Activated naive CD8-positive, alpha-beta T cell treated with anti-CD3 and anti-CD28 coated beads for 36 hours (primary cell): ENCODE measurements around the gene PNPLA2. TPM values are rescaled to one million over a fixed set of nuclear protein-coding genes. Genes with fewer than 3 reads are reported as not detected.

Experiments used
- DNase-seq: peaks from one replicate; pipeline ENCODE4 v3.0.0; 2021
- H3K27ac Mint-ChIP-seq: one replicate; pipeline ENCODE4 v1.8.0; 2022; ENCODE audit warnings: mild to moderate bottlenecking, moderate library complexity, mixed read lengths
- H3K27me3 Mint-ChIP-seq: one replicate; pipeline ENCODE4 v1.8.0; 2022; ENCODE audit warnings: mild to moderate bottlenecking, mixed read lengths
- H3K36me3 Mint-ChIP-seq: one replicate; pipeline ENCODE4 v1.8.0; 2021; ENCODE audit warnings: mild to moderate bottlenecking, mixed read lengths
- H3K4me1 Mint-ChIP-seq: one replicate; pipeline ENCODE4 v1.8.0; 2021; ENCODE audit warnings: mixed read lengths
- H3K4me3 Mint-ChIP-seq: one replicate; pipeline ENCODE4 v1.8.0; 2022; ENCODE audit warnings: mild to moderate bottlenecking, moderate library complexity, mixed read lengths
- H3K9me3 Mint-ChIP-seq: one replicate; pipeline ENCODE4 v1.8.0; 2022; ENCODE audit warnings: mixed read lengths
- total RNA-seq, 2 experiments: library from RNA; stranded (reverse); gene quantifications; one replicate each; pipeline ENCODE4 v1.2.3, GENCODE V29; 2021

Gene PNPLA2
- total RNA-seq, 2 experiments from 2014 or later: 32.7 to 34.7 TPM

- Mint-ChIP-seq H3K27me3 (peaks cover under 1% of the 10 kb centered on the region), H3K9me3 (no peaks in the 10 kb centered on the region), H3K4me1 (peaks cover 32% of the 10 kb centered on the region), H3K4me3 (peak overlapping the region; percentile 22), H3K36me3 (peaks cover 26% of the 10 kb centered on the region), H3K27ac (no peak overlapping the region)
- no peak for DNase-seq
These were observed 2.9 kb upstream of the PNPLA2 start for GRCh38 chr11:815675-816432.

- no peaks in the 10 kb centered on the region for H3K27me3 Mint-ChIP-seq
- H3K9me3 Mint-ChIP-seq: no peaks in the 10 kb centered on the region
- peaks cover 30% of the 10 kb centered on the region for H3K4me1 Mint-ChIP-seq
- no peak overlapping the region for H3K27ac Mint-ChIP-seq
- no peak for DNase-seq
- H3K4me3 Mint-ChIP-seq: peak overlapping the region; percentile 22
- peaks cover 20% of the 10 kb centered on the region for H3K36me3 Mint-ChIP-seq
These were observed 2.3 kb upstream of the PNPLA2 start for GRCh38 chr11:816433-816779.

GRCh38 chr11:819129-819931 lies 616 bp downstream of the PNPLA2 start:
- Mint-ChIP-seq H3K4me1 (peaks cover 17% of the 10 kb centered on the region), H3K36me3 (no peaks in the 10 kb centered on the region), H3K27ac (peak overlapping the region; percentile 60), H3K27me3 (no peaks in the 10 kb centered on the region), H3K9me3 (no peaks in the 10 kb centered on the region), H3K4me3 (peak overlapping the region; percentile 77)
- DNase-seq: peak; percentile 94

GRCh38 chr11:819943-820649 lies 1.4 kb downstream of the PNPLA2 start:
- Mint-ChIP-seq H3K4me3 (peak overlapping the region; percentile 77), H3K9me3 (no peaks in the 10 kb centered on the region), H3K36me3 (peaks cover 5% of the 10 kb centered on the region), H3K27ac (peak overlapping the region; percentile 48), H3K4me1 (peaks cover 17% of the 10 kb centered on the region), H3K27me3 (no peaks in the 10 kb centered on the region)
- DNase-seq: peak; percentile 94

- peak overlapping the region; percentile 77 for H3K4me3 Mint-ChIP-seq
- H3K9me3 Mint-ChIP-seq: no peaks in the 10 kb centered on the region
- peaks cover 17% of the 10 kb centered on the region for H3K4me1 Mint-ChIP-seq
- no peaks in the 10 kb centered on the region for H3K27me3 Mint-ChIP-seq
- DNase-seq: no peak
- H3K27ac Mint-ChIP-seq: peak overlapping the region; percentile 25
- peaks cover 9% of the 10 kb centered on the region for H3K36me3 Mint-ChIP-seq
These were observed 2.2 kb downstream of the PNPLA2 start for GRCh38 chr11:820655-821511.

- DNase-seq: no peak
- Mint-ChIP-seq H3K4me3 (no peak overlapping the region), H3K36me3 (peaks cover 9% of the 10 kb centered on the region), H3K4me1 (peaks cover 18% of the 10 kb centered on the region), H3K27me3 (peaks cover 3% of the 10 kb centered on the region), H3K9me3 (no peaks in the 10 kb centered on the region), H3K27ac (no peak overlapping the region)
These were observed 3.0 kb downstream of the PNPLA2 start for GRCh38 chr11:821512-822371.

DNA sequence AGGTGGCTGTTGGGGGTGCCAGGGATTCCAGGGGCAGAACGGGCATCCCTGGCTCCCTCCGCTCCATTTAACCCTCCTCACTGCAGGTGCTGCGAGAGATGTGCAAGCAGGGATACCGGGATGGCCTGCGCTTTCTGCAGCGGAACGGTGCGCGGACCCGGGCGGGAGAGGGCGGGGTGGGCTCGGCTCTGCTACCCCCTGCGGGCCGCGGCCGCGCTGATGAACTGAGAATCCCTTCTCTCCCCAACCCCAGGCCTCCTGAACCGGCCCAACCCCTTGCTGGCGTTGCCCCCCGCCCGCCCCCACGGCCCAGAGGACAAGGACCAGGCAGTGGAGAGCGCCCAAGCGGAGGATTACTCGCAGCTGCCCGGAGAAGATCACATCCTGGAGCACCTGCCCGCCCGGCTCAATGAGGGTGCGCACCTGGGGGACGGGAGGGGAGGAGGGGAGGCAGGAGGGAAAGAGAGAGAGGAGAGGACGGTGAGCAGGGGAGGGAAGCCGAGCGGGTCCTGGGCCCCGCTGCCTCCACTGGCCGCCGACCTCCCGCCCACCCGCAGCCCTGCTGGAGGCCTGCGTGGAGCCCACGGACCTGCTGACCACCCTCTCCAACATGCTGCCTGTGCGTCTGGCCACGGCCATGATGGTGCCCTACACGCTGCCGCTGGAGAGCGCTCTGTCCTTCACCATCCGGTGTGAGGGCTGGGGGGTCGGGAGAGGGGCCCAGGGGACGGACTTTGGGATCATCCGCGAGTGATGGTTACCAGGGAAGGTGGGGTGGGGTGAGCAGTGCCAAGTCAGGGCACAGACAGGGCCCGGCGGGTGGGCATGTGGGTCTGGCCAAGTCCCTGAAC lies 5.0 kb downstream of the PNPLA2 start:
- Mint-ChIP-seq H3K4me3 (no peak overlapping the region), H3K4me1 (peaks cover 22% of the 10 kb centered on the region), H3K27me3 (peaks cover 16% of the 10 kb centered on the region), H3K27ac (no peak overlapping the region), H3K36me3 (peaks cover 9% of the 10 kb centered on the region), H3K9me3 (no peaks in the 10 kb centered on the region)
- no peak for DNase-seq

- Mint-ChIP-seq H3K27ac (no peak overlapping the region), H3K4me3 (no peak overlapping the region), H3K36me3 (peaks cover 9% of the 10 kb centered on the region), H3K27me3 (peaks cover 23% of the 10 kb centered on the region), H3K9me3 (no peaks in the 10 kb centered on the region), H3K4me1 (peaks cover 27% of the 10 kb centered on the region)
- no peak for DNase-seq
These were observed 5.7 kb downstream of the PNPLA2 start for GRCh38 chr11:824292-824880.

DNA sequence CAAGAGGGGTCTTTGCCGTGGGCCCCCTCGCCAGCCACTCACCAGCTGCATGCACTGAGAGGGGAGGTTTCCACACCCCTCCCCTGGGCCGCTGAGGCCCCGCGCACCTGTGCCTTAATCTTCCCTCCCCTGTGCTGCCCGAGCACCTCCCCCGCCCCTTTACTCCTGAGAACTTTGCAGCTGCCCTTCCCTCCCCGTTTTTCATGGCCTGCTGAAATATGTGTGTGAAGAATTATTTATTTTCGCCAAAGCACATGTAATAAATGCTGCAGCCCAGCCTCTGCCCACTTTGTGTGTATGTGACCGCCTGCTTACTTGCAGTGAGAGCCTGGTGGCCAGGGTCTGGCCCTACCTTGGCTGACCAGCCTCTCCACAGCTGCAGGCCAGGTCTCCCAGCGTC lies 6.2 kb downstream of the PNPLA2 start:
- H3K27me3 Mint-ChIP-seq: peaks cover 29% of the 10 kb centered on the region
- peaks cover 9% of the 10 kb centered on the region for H3K36me3 Mint-ChIP-seq
- no peak overlapping the region for H3K27ac Mint-ChIP-seq
- H3K9me3 Mint-ChIP-seq: no peaks in the 10 kb centered on the region
- no peak overlapping the region for H3K4me3 Mint-ChIP-seq
- H3K4me1 Mint-ChIP-seq: peaks cover 28% of the 10 kb centered on the region
- DNase-seq: no peak

GRCh38 chr11:825366-826226 lies 6.9 kb downstream of the PNPLA2 start:
- no peak overlapping the region for H3K27ac Mint-ChIP-seq
- H3K4me1 Mint-ChIP-seq: peaks cover 25% of the 10 kb centered on the region
- peaks cover 34% of the 10 kb centered on the region for H3K27me3 Mint-ChIP-seq
- no peaks in the 10 kb centered on the region for H3K9me3 Mint-ChIP-seq
- no peak overlapping the region for H3K4me3 Mint-ChIP-seq
- no peak for DNase-seq
- H3K36me3 Mint-ChIP-seq: peaks cover 9% of the 10 kb centered on the region

GRCh38 chr11:826227-826621 lies 7.5 kb downstream of the PNPLA2 start:
- Mint-ChIP-seq H3K9me3 (no peaks in the 10 kb centered on the region), H3K27me3 (peaks cover 36% of the 10 kb centered on the region), H3K4me3 (peak overlapping the region; percentile 72), H3K27ac (no peak overlapping the region), H3K36me3 (peaks cover 9% of the 10 kb centered on the region), H3K4me1 (peaks cover 20% of the 10 kb centered on the region)
- no peak for DNase-seq

DNA sequence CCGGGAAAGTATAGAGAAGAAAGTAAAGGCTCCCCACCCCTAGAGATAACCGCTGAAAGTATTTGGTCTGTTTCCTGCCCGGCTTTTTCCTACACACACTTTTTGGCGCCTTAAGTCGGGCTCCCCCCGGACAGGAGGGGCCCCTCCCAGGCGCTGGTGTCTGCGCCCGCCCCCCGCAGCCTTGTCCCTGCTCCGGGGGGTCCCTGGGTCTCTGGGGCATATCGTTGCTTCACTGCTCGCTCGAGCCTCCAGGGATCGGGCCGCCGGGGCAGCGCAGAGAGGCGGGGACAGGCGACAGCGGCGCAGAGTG lies 8.1 kb downstream of the PNPLA2 start:
- no peaks in the 10 kb centered on the region for H3K9me3 Mint-ChIP-seq
- peak overlapping the region; percentile 72 for H3K4me3 Mint-ChIP-seq
- H3K4me1 Mint-ChIP-seq: peaks cover 20% of the 10 kb centered on the region
- no peak for DNase-seq
- H3K36me3 Mint-ChIP-seq: peaks cover 9% of the 10 kb centered on the region
- no peak overlapping the region for H3K27ac Mint-ChIP-seq
- H3K27me3 Mint-ChIP-seq: peaks cover 41% of the 10 kb centered on the region
